Fibroblast of lung (primary cell): ENCODE measurements around the gene PXYLP1. TPM values are rescaled to one million over a fixed set of nuclear protein-coding genes. Genes with fewer than 3 reads are reported as not detected.
A peak's percentile ranks its signal among the peaks of the same experiment; 100 is the strongest.
"Not testable (repeated sequence)": the region's sequence is repeated elsewhere in the genome, so short reads cannot be mapped to it uniquely, and the experiment has no call there.

Source experiments
- DNase-seq, 2 donors: peaks; one replicate each; pipeline versions ENCODE4 v3.0.0 to v3.0.0-alpha.2; 2010; ENCODE audit warnings: low read depth in 2 of 2
- H2AFZ ChIP-seq: 2 replicates; pipeline ENCODE4 v1.5.1; 2012; ENCODE audit warnings: low read length, control low read depth, inconsistent platforms
- H3K27ac ChIP-seq: 2 replicates; pipeline ENCODE4 v1.5.1; 2011; ENCODE audit warnings: low read length, control low read depth; ENCODE audit not compliant: insufficient read depth
- H3K27me3 ChIP-seq: 2 replicates; pipeline ENCODE4 v1.5.1; 2011; ENCODE audit warnings: mild to moderate bottlenecking, low read length; ENCODE audit not compliant: control insufficient read depth, insufficient read depth
- H3K36me3 ChIP-seq: 2 replicates; pipeline ENCODE4 v1.5.1; 2011; ENCODE audit warnings: low read length; ENCODE audit not compliant: control insufficient read depth, insufficient read depth
- H3K4me1 ChIP-seq: 2 replicates; pipeline ENCODE4 v1.5.1; 2011; ENCODE audit warnings: low read length; ENCODE audit not compliant: control insufficient read depth, insufficient read depth; ENCODE audit errors: extremely low read depth
- H3K4me2 ChIP-seq: 2 replicates; pipeline ENCODE4 v1.5.1; 2011; ENCODE audit warnings: low read length, control low read depth; ENCODE audit not compliant: insufficient read depth; ENCODE audit errors: extremely low read depth
- H3K4me3 ChIP-seq, 4 experiments: fragments of 200-600 bp in 1 of 4; sonication (generic) in 1 of 4; replicated peaks in 1 of 4; 2 replicates each; pipeline ENCODE4 v1.5.1; 2011 to 2016; ENCODE audit warnings: low read length in 4 of 4, low read depth in 3 of 4, mild to moderate bottlenecking in 3 of 4, control low read depth in 2 of 4, inconsistent platforms in 1 of 4, mixed read lengths in 1 of 4; ENCODE audit not compliant: insufficient read depth in 1 of 4; ENCODE audit errors: control extremely low read depth in 1 of 4
- H3K79me2 ChIP-seq: 2 replicates; pipeline ENCODE4 v1.5.1; 2012; ENCODE audit warnings: mild to moderate bottlenecking, low read length, inconsistent platforms; ENCODE audit not compliant: control insufficient read depth, insufficient read depth
- H3K9ac ChIP-seq: 2 replicates; pipeline ENCODE4 v1.5.1; 2011; ENCODE audit warnings: mild to moderate bottlenecking, low read length, control low read depth; ENCODE audit not compliant: insufficient read depth
- H3K9me3 ChIP-seq: 2 replicates; pipeline ENCODE4 v1.5.1; 2012; ENCODE audit warnings: low read depth, low read length; ENCODE audit not compliant: control insufficient read depth, insufficient read depth
- H4K20me1 ChIP-seq: 2 replicates; pipeline ENCODE4 v1.5.1; 2011; ENCODE audit warnings: low read length; ENCODE audit not compliant: control insufficient read depth, insufficient read depth; ENCODE audit errors: extremely low read depth
- EZH2 ChIP-seq: IDR thresholded peaks from 2 replicates; pipeline ENCODE4 v1.5.1; 2012; ENCODE audit warnings: low read length, control low read depth, mild to moderate bottlenecking; ENCODE audit errors: missing control alignments
- polyA plus RNA-seq, 2 donors: library from polyadenylated mRNA; depleted of rRNA in 1 of 2; stranded (reverse) in 1 of 2; unstranded in 1 of 2; fragments of >200 nt; gene quantifications; 2 replicates each; pipeline ENCODE4 v1.2.1, GENCODE V29; 2011 to 2012; ENCODE audit warnings: missing spikeins in 1 of 2
- total RNA-seq: library from RNA; depleted of rRNA; stranded (reverse); fragments of >200 nt; gene quantifications from 2 replicates; pipeline ENCODE4 v1.2.1, GENCODE V29; 2014
- TF ChIP-seq, protein P1 (sequence below), 2 donors: IDR thresholded peaks in 1 of 2; conservative IDR thresholded peaks in 1 of 2; 1 replicate in 1 of 2; 2 replicates in 1 of 2; pipeline ENCODE4 v1.5.1; 2011 to 2012; ENCODE audit warnings: low read length in 2 of 2, control low read depth in 1 of 2, inconsistent platforms in 1 of 2, low read depth in 1 of 2, mild to moderate bottlenecking in 1 of 2

Gene PXYLP1
- total and polyA plus RNA-seq, 2 donors (not counting 1 experiment from before 2014, with no cell fraction given) = 5.1 to 7.0 TPM

DNA sequence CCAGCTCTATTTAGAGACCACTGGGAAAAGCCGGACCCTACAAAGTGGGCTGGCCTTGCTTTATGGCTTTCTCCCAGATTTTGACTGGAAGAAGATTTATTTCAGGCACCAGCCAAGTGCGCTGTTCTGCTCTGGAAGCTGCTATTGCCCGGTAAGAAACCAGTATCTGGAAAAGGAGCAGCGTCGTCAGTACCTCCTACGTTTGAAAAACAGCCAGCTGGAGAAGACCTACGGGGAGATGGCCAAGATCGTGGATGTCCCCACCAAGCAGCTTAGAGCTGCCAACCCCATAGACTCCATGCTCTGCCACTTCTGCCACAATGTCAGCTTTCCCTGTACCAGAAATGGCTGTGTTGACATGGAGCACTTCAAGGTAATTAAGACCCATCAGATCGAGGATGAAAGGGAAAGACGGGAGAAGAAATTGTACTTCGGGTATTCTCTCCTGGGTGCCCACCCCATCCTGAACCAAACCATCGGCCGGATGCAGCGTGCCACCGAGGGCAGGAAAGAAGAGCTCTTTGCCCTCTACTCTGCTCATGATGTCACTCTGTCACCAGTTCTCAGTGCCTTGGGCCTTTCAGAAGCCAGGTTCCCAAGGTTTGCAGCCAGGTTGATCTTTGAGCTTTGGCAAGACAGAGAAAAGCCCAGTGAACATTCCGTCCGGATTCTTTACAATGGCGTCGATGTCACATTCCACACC, 60.9 kb downstream of the PXYLP1 start:
- no peaks in the 10 kb centered on the region for H3K9me3 ChIP-seq
- no peaks in the 10 kb centered on the region for H3K4me1 ChIP-seq
- H3K79me2 ChIP-seq = no peaks in the 10 kb centered on the region
- no peak for DNase-seq
- H3K9ac ChIP-seq = no peak overlapping the region
- H3K27me3 ChIP-seq = no peaks in the 10 kb centered on the region
- H3K27ac ChIP-seq = no peak overlapping the region
- no peaks in the 10 kb centered on the region for H3K36me3 ChIP-seq
- H2AFZ ChIP-seq = no peak overlapping the region
- H3K4me3 ChIP-seq = no peak overlapping the region
- TF ChIP-seq, protein P1, sequence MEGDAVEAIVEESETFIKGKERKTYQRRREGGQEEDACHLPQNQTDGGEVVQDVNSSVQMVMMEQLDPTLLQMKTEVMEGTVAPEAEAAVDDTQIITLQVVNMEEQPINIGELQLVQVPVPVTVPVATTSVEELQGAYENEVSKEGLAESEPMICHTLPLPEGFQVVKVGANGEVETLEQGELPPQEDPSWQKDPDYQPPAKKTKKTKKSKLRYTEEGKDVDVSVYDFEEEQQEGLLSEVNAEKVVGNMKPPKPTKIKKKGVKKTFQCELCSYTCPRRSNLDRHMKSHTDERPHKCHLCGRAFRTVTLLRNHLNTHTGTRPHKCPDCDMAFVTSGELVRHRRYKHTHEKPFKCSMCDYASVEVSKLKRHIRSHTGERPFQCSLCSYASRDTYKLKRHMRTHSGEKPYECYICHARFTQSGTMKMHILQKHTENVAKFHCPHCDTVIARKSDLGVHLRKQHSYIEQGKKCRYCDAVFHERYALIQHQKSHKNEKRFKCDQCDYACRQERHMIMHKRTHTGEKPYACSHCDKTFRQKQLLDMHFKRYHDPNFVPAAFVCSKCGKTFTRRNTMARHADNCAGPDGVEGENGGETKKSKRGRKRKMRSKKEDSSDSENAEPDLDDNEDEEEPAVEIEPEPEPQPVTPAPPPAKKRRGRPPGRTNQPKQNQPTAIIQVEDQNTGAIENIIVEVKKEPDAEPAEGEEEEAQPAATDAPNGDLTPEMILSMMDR (conservative IDR thresholded peaks at IDR 0.05 in 1 of 2, IDR thresholded peaks at IDR 0.05 in 1 of 2; ENCODE audit: low read depth in 1 of 2, low read length in 2 of 2) = no peak
- TF ChIP-seq EZH2 = no peak
- H3K4me2 ChIP-seq = no peak overlapping the region
- H4K20me1 ChIP-seq = no peaks in the 10 kb centered on the region

DNA sequence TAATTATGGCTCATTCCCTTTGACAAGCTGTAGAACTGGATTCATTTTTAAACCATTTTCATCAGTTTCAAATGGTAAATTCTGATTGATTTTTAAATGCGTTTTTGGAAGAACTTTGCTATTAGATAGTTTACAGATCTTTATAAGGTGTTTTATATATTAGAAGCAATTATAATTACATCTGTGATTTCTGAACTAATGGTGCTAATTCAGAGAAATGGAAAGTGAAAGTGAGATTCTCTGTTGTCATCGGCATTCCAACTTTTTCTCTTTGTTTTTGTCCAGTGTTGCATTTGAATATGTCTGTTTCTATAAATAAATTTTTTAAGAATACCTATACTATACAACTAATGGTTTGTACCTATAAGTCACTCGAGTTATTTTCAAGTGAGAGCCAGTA, 62.7 kb downstream of the PXYLP1 start:
- Histone ChIP-seq H3K27me3 (no peaks in the 10 kb centered on the region), H3K9ac (peak overlapping the region; percentile 40), H3K36me3 (no peaks in the 10 kb centered on the region), H2AFZ (peak overlapping the region; percentile 63), H3K4me1 (no peaks in the 10 kb centered on the region), H3K79me2 (no peaks in the 10 kb centered on the region), H3K9me3 (no peaks in the 10 kb centered on the region), H4K20me1 (no peaks in the 10 kb centered on the region), H3K4me2 (peak overlapping the region; percentile 95), H3K27ac (peak overlapping the region; percentile 59), H3K4me3 (peak overlapping the region; percentile 41 to 73 (median 56))
- no peak for TF ChIP-seq EZH2
- TF ChIP-seq, protein P1 (conservative IDR thresholded peaks at IDR 0.05 in 1 of 2, IDR thresholded peaks at IDR 0.05 in 1 of 2; ENCODE audit: low read depth in 1 of 2, low read length in 2 of 2) = no peak
- DNase-seq = peak in 1 of 2 donors; percentile 39

DNA sequence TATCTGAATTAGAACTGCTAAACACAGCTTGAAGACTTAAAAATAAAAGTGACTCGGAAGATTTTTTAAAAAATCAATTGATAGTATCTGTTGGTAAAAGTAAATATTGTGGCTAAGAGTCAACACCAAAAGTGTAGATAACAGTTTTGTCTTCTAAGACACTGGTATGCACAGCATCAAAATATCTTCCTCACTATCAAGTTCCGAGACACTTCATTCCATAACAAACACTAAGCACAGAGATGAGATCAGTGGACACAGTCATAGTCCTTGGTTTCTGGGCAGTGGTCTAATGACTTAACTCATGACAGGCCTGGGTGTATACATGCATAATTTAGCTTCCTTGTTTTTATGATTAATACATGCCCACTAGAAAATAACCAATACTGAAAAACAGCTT, 63.2 kb downstream of the PXYLP1 start:
- H3K9ac ChIP-seq = peak overlapping the region; percentile 40

DNA sequence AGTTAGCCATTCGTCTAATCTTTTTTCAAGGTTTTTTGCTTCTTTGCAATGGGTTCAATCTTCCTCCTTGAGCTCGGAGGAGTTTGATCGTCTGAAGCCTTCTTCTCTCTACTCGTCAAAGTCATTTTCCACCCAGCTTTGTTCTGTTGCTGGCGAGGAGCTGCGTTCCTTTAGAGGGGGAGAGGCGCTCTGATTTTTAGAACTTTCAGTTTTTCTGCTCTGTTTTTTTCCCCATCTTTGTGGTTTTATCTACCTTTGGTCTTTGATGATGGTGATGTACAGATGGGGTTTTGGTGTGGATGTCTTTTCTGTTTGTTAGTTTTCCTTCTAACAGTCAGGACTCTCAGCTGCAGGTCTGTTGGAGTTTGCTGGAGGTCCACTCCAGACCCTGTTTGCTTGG, 68.8 kb downstream of the PXYLP1 start:
- H3K27ac ChIP-seq, H3K9ac ChIP-seq, H3K36me3 ChIP-seq, H3K4me1 ChIP-seq, H3K4me2 ChIP-seq, H3K79me2 ChIP-seq, H3K9me3 ChIP-seq, H3K27me3 ChIP-seq, H2AFZ ChIP-seq, H4K20me1 ChIP-seq, H3K4me3 ChIP-seq, DNase-seq: not testable (repeated sequence)

More for the DNA sequence above, 63.2 kb downstream of the PXYLP1 start:
- peak overlapping the region; percentile 59 for H3K27ac ChIP-seq
- H3K36me3 ChIP-seq = no peaks in the 10 kb centered on the region
- peak overlapping the region; percentile 41 to 73 (median 56) for H3K4me3 ChIP-seq
- peak; percentile 72 to 91 for DNase-seq
- H2AFZ ChIP-seq = peak overlapping the region; percentile 63
- H3K79me2 ChIP-seq = no peaks in the 10 kb centered on the region
- H3K9me3 ChIP-seq = no peaks in the 10 kb centered on the region
- H3K4me2 ChIP-seq = peak overlapping the region; percentile 95
- no peaks in the 10 kb centered on the region for H3K4me1 ChIP-seq
- H3K27me3 ChIP-seq = no peaks in the 10 kb centered on the region
- H4K20me1 ChIP-seq = no peaks in the 10 kb centered on the region
- TF ChIP-seq, protein P1 (conservative IDR thresholded peaks at IDR 0.05 in 1 of 2, IDR thresholded peaks at IDR 0.05 in 1 of 2; ENCODE audit: low read depth in 1 of 2, low read length in 2 of 2) = no peak
- no peak for TF ChIP-seq EZH2
